Activated CD4-positive, alpha-beta T cell treated with anti-CD3 and anti-CD28 coated beads for 24 hours (primary cell): Measurements from ENCODE around the gene STAC.
"Not testable (repeated sequence)": the region's sequence is repeated elsewhere in the genome, so short reads cannot be mapped to it uniquely, and the experiment has no call there.

ENCODE experiments used
- DNase-seq, 2 donors: peaks; one replicate each; pipeline ENCODE4 v3.0.0-alpha.2; 2020; ENCODE audit warnings: low read depth in 2 of 2

STAC gene

GRCh38 chr3:36416599-36416998 lies 36.3 kb downstream of the STAC start:
- DNase-seq = no peak

- no peak for DNase-seq
Observed at GRCh38 chr3:36417237-36417636, 36.9 kb downstream of the STAC start.

GRCh38 chr3:36418296-36418695 lies 38.0 kb downstream of the STAC start:
- DNase-seq = no peak

- DNase-seq = no peak
Observed at GRCh38 chr3:36428445-36428844, 48.1 kb downstream of the STAC start.

GRCh38 chr3:36429986-36430485 lies 49.7 kb downstream of the STAC start:
- no peak for DNase-seq

GRCh38 chr3:36433511-36433910 lies 53.2 kb downstream of the STAC start:
- no peak for DNase-seq

- no peak for DNase-seq
Observed at GRCh38 chr3:36434687-36435426, 54.6 kb downstream of the STAC start.

- DNase-seq = no peak
Observed at GRCh38 chr3:36443028-36443686, 62.9 kb downstream of the STAC start.

GRCh38 chr3:36444909-36445308 lies 64.6 kb downstream of the STAC start:
- no peak for DNase-seq

- DNase-seq = no peak
Observed at GRCh38 chr3:36446276-36446675, 66.0 kb downstream of the STAC start.

- DNase-seq = no peak
Observed at GRCh38 chr3:36447061-36447460, 66.8 kb downstream of the STAC start.

- DNase-seq = no peak
Observed at GRCh38 chr3:36451816-36452215, 71.5 kb downstream of the STAC start.

- DNase-seq = not testable (repeated sequence)
Observed at GRCh38 chr3:36453213-36453612, 72.9 kb downstream of the STAC start.

GRCh38 chr3:36453896-36454295 lies 73.6 kb downstream of the STAC start:
- not testable (repeated sequence) for DNase-seq

- DNase-seq = no peak
Observed at GRCh38 chr3:36455406-36455805, 75.1 kb downstream of the STAC start.

- DNase-seq = no peak
Observed at GRCh38 chr3:36456784-36457183, 76.5 kb downstream of the STAC start.

GRCh38 chr3:36457667-36458066 lies 77.4 kb downstream of the STAC start:
- DNase-seq = no peak

GRCh38 chr3:36459177-36459576 lies 78.9 kb downstream of the STAC start:
- DNase-seq = no peak

GRCh38 chr3:36461597-36461996 lies 81.3 kb downstream of the STAC start:
- no peak for DNase-seq

- not testable (repeated sequence) for DNase-seq
Observed at GRCh38 chr3:36472045-36472444, 91.7 kb downstream of the STAC start.

GRCh38 chr3:36475558-36475957 lies 95.3 kb downstream of the STAC start:
- DNase-seq = no peak

- DNase-seq = no peak
Observed at GRCh38 chr3:36476286-36476942, 96.1 kb downstream of the STAC start.

GRCh38 chr3:36477655-36478054 lies 97.4 kb downstream of the STAC start:
- DNase-seq = no peak
